HG03354 (cell line): ENCODE measurements around the gene ABAT.
"Not testable (repeated sequence)": the region's sequence is repeated elsewhere in the genome, so short reads cannot be mapped to it uniquely, and the experiment has no call there.

Experiments used
- ATAC-seq: cut with Tn5 transposase; IDR thresholded peaks from one replicate; pipeline ENCODE4 v1.9.1; 2021; ENCODE audit warnings: mild to moderate bottlenecking; ENCODE audit not compliant: unreplicated experiment, poor library complexity, severe bottlenecking

The ABAT gene

GRCh38 chr16:8733849-8734540, 59.6 kb downstream of the ABAT start:
- no peak for ATAC-seq

DNA sequence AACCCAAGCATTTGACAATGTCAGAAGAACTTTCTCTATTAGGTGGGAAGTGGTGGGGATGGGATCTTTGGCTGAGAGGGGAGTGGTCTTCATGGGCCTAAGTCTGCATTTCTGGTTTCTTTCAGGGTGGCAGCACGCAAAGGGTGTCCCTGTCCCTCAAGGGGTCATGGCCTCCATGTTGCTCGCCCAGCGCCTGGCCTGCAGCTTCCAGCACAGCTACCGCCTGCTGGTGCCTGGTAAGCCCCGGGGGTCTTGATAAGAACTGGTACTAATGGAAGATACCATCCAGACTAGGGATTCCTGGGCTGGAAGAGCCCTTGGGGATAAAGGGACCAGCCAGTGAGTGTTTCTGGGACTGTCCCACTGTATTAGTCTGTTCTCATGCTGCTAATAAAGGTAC, 61.2 kb downstream of the ABAT start:
- ATAC-seq, result no peak

- ATAC-seq, result no peak
Measured at GRCh38 chr16:8736123-8736668, 61.8 kb downstream of the ABAT start.

DNA sequence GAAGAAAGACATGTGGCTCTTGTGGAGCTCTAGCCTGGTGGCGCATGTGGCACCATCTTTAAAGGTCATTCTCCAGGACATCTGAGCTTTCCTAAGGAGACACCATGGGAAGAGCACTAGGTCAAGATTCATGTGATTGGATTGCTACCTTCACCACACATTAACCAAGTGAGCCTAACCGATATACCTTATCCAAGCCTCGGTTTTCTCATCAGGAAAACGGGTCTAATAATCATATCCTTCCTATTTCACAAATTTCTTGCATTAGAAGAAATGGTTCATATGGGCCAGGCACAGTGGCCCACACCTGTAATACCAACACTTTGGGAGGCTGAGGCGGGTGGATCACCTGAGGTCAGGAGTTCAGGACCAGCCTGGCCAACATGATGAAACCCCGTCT, 64.7 kb downstream of the ABAT start:
- no peak for ATAC-seq

- ATAC-seq, result no peak
Measured at GRCh38 chr16:8739989-8740704, 65.7 kb downstream of the ABAT start.

- no peak for ATAC-seq
Measured at GRCh38 chr16:8740775-8741355, 66.4 kb downstream of the ABAT start.

DNA sequence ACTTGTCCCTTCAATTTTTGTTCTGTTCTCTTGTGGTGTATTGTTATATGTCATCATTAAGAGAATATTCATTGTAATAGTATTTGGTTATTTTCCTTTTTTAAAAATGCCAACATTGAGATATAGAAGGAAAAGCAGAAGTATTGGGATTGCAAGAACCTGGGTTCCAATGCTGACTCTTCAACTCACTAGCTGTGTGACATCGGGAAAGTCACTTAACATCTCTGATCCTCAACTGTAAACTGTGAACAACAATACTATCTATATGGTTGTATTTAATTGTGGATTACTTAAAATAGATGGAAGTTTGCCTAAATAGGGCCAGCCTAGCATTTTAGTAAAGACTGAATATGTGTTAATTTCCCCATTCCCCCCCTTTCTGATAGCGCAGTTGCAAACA, 67.2 kb downstream of the ABAT start:
- ATAC-seq, result no peak

GRCh38 chr16:8742068-8742467, 67.7 kb downstream of the ABAT start:
- ATAC-seq, result no peak

DNA sequence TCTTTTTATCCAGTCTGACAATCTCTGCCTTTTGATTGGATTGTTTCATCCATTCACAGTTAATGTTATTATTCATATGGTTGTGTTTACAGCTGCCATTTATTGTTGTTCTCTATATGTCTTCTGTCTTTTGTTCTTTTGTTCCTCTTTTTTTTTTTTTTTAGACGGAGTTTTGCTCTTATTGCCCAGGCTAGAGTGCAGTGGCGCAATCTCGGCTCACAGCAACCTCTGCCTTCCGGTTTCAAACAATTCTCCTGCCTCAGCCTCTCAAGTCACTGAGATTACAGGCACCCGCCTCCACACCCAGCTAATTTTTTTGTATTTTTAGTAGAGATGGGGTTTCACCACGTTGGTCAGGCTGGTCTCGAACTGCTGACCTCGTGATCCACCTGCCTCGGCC, 74.5 kb downstream of the ABAT start:
- not testable (repeated sequence) for ATAC-seq

GRCh38 chr16:8751481-8752311, 77.3 kb downstream of the ABAT start:
- no peak for ATAC-seq

- no peak for ATAC-seq
Measured at GRCh38 chr16:8752706-8753105, 78.3 kb downstream of the ABAT start.

DNA sequence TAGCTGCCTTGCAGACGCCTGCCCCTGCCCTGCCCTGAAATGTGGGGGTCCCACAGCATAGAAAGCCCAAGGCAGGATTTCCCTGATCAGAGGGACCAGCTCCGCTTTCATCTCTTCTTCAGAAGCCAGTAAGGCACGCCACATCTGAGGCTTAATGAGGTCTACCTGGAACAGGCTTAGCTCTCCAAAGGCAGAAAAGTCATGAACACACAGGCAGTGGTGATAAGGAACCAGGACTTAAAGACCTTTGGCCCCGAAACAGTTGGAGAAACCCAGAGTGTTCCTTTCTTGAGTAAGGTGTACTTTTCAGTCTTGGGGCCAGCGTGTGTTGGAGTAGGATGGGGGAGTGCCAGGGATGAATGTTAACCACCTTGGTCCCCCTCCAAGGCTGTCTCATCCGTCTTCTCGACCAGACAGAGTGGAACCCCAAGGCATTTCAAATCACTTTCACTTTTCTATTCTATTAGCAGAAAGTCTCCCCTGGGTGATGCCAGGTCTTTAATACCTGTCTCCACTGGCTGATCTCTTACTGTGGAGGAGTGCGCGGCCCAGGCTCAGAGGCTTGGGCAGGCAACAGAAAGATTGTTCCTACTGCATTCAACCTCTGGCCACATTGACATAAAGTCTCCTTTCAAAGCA, 79.1 kb downstream of the ABAT start:
- no peak for ATAC-seq

DNA sequence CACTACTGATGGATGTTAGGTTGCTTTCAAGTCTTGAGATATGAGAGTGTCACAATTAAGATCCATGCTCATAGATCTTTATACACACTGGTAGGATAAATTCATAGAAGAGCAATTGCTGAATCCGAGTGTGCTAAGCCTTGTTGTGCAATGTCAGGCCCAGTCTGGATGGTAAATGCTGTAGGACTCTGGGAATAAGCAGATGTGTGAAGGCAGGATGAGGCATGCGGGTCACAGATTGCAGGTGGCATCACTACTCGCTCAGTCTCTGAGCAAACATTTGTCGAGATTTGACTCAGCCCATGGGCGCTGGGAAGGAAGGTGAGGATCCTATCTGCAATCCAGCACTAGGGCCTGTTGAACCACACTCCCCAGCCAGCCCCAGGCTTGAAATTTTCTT, 82.3 kb downstream of the ABAT start:
- ATAC-seq, result no peak

- no peak for ATAC-seq
Measured at GRCh38 chr16:8758022-8758421, 83.6 kb downstream of the ABAT start.

GRCh38 chr16:8760021-8760420, 85.6 kb downstream of the ABAT start:
- no peak for ATAC-seq

GRCh38 chr16:8761078-8761477, 86.7 kb downstream of the ABAT start:
- ATAC-seq, result no peak

DNA sequence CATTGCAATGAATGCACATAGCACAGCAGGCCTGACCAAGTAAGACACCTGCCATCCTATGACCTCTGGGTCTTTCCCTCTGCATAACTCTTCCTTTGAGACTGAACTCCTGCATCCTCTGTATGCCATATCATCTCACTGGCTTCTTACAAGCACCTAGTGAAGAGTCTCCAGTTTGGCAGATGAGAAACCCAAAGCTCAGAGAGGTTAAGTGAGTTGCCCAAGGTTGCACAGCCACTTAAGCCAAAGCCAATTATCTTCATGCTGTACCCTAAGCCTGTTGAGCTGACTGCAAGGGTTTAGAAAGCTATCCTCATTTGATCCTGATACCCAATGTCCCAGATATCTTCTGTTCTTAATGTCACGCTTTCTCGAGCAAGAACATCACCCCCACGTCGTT, 87.8 kb downstream of the ABAT start:
- ATAC-seq, result no peak

- ATAC-seq, result no peak
Measured at GRCh38 chr16:8763083-8763482, 88.7 kb downstream of the ABAT start.

GRCh38 chr16:8763899-8764298, 89.5 kb downstream of the ABAT start:
- ATAC-seq, result no peak
